NT2/D1 (cell line): ENCODE results near the gene PTRH1.

Experiments
- DNase-seq: peaks from one replicate; pipeline ENCODE4 v3.0.0-alpha.2; 2011; ENCODE audit warnings: low read depth, low spot score
- H3K27me3 ChIP-seq: 2 replicates; pipeline ENCODE4 v1.6.0; 2011; ENCODE audit warnings: mild to moderate bottlenecking; ENCODE audit not compliant: insufficient read length, insufficient read depth
- H3K36me3 ChIP-seq: 2 replicates; pipeline ENCODE4 v1.6.1; 2011; ENCODE audit warnings: mild to moderate bottlenecking, low read length, mixed read lengths; ENCODE audit not compliant: insufficient read depth, insufficient read length
- H3K4me1 ChIP-seq: 2 replicates; pipeline ENCODE4 v1.5.1; 2011; ENCODE audit not compliant: insufficient read depth, insufficient read length
- H3K4me3 ChIP-seq: 2 replicates; pipeline ENCODE4 v1.5.1; 2011; ENCODE audit warnings: low read depth; ENCODE audit not compliant: insufficient read length
- H3K9ac ChIP-seq: 2 replicates; pipeline ENCODE4 v1.6.0; 2011; ENCODE audit warnings: low read depth; ENCODE audit not compliant: insufficient read length
- H3K9me3 ChIP-seq: 2 replicates; pipeline ENCODE4 v1.5.1; 2011; ENCODE audit warnings: mild to moderate bottlenecking, low read length; ENCODE audit not compliant: insufficient read depth
- SUZ12 ChIP-seq: IDR thresholded peaks from 2 replicates; pipeline ENCODE4 v1.6.1; 2011; ENCODE audit not compliant: insufficient read length, insufficient read depth; ENCODE audit errors: extremely low read depth
- YY1 ChIP-seq: IDR thresholded peaks from 2 replicates; pipeline ENCODE4 v1.6.1; 2011; ENCODE audit not compliant: insufficient read length, insufficient read depth
- ZNF274 ChIP-seq: IDR thresholded peaks from 2 replicates; pipeline ENCODE4 v1.6.1; 2011; ENCODE audit warnings: mild to moderate bottlenecking, low read depth, low read length

Gene PTRH1

GRCh38 chr9:127664678-127665507, 50.6 kb downstream of the PTRH1 start:
- TF ChIP-seq YY1 (no peak), ZNF274 (no peak), SUZ12 (no peak)
- no peaks in the 10 kb centered on the region for H3K4me1 ChIP-seq
- no peaks in the 10 kb centered on the region for H3K27me3 ChIP-seq
- DNase-seq, result no peak
- no peak overlapping the region for H3K4me3 ChIP-seq
- H3K36me3 ChIP-seq, result peaks cover 22% of the 10 kb centered on the region
- H3K9me3 ChIP-seq, result no peaks in the 10 kb centered on the region
- no peak overlapping the region for H3K9ac ChIP-seq

GRCh38 chr9:127664324-127664677, 51.2 kb downstream of the PTRH1 start:
- no peak overlapping the region for H3K9ac ChIP-seq

More at GRCh38 chr9:127664324-127664677, 51.2 kb downstream of the PTRH1 start:
- TF ChIP-seq SUZ12, result no peak
- no peak for TF ChIP-seq ZNF274
- no peak for TF ChIP-seq YY1
- Histone ChIP-seq H3K36me3 (peaks cover 22% of the 10 kb centered on the region), H3K27me3 (no peaks in the 10 kb centered on the region), H3K4me1 (no peaks in the 10 kb centered on the region), H3K4me3 (no peak overlapping the region), H3K9me3 (no peaks in the 10 kb centered on the region)
- DNase-seq, result no peak
